Measurements from ENCODE around the gene SLC27A5.
"Not testable (repeated sequence)": the region's sequence is repeated elsewhere in the genome, so short reads cannot be mapped to it uniquely, and the experiment has no call there.

The SLC27A5 gene

GRCh38 chr19:58550362-58551122 lies 38.8 kb upstream of the SLC27A5 start:
- no peak for DNase-seq (ENCODE audit: low read depth in 3 of 3)

DNA sequence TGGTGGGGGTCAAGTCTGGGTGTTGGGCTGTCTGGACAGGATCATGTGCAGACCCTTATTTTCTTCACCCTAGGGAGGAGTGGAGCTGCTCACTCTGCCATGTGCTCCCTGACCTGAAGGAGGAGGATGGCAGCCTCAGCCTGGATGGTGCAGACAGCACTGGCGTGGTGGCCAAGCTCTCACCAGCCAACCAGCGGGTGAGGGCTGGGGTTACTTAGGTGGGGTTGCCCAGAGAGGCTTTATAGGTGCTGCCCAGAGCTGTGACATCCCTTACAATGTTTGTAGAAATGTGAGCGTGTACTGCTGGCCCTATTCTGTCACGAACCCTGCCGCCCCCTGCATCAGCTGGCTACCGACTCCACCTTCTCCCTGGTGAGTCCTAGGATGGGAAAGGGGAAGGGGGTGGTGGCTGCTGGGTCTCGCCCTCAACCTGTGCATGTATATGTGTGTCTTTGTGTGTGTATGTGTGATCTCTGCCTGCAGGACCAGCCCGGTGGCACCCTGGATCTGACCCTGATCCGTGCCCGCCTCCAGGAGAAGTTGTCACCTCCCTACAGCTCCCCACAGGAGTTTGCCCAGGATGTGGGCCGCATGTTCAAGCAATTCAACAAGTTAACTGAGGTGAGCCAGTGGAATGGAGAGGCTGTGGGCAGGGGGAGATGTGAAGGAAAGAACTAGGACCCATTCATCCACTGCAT lies 38.0 kb upstream of the SLC27A5 start:
- DNase-seq (ENCODE audit: low read depth in 3 of 3) = no peak

DNA sequence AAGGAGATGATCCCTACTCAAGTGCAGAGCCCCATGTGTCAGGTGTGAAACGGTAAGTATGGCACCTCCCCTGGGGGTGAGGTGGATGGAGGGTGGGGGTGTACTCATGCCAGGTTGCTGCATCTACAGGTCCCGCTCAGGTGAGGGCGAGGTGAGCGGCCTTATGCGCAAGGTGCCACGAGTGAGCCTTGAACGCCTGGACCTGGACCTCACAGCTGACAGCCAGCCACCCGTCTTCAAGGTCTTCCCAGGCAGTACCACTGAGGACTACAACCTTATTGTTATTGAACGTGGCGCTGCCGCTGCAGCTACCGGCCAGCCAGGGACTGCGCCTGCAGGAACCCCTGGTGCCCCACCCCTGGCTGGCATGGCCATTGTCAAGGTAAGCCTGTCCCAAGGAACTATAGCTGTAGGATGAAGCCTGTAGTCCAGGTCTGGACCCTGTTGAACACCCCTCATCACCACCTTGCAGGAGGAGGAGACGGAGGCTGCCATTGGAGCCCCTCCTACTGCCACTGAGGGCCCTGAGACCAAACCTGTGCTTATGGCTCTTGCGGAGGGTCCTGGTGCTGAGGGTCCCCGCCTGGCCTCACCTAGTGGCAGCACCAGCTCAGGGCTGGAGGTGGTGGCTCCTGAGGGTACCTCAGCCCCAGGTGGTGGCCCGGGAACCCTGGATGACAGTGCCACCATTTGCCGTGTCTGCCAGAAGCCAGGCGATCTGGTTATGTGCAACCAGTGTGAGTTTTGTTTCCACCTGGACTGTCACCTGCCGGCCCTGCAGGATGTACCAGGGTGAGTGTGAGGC lies 37.3 kb upstream of the SLC27A5 start:
- no peak for DNase-seq (ENCODE audit: low read depth in 3 of 3)

GRCh38 chr19:58547323-58548312 lies 35.8 kb upstream of the SLC27A5 start:
- no peak for DNase-seq (ENCODE audit: low read depth in 3 of 3)

DNA sequence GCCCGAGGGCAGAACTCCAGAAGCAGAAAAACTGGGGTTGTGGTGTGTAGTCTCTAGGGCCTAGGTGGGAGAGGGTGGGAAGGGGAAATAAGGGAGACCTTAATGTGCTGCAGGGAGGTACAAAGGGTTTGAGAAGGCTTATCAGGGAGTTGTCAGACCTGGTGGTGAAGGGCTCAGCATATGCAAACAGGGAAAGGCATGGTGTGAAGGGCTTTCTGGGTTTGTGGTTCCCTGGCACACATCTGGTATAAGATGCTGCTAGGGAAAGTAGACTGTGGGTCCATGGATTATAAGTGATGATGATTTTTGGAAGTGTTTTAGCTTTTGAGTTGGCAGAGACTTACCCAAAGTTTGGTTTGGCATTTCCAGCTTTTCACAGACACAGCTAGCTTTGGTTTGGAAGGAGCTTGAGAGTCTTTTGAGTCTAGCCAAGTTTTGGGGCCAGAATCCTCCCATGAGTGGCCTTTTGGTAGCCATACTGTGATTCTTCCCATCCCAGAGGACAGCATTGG lies 34.3 kb upstream of the SLC27A5 start:
- no peak for DNase-seq (ENCODE audit: low read depth in 3 of 3)

DNA sequence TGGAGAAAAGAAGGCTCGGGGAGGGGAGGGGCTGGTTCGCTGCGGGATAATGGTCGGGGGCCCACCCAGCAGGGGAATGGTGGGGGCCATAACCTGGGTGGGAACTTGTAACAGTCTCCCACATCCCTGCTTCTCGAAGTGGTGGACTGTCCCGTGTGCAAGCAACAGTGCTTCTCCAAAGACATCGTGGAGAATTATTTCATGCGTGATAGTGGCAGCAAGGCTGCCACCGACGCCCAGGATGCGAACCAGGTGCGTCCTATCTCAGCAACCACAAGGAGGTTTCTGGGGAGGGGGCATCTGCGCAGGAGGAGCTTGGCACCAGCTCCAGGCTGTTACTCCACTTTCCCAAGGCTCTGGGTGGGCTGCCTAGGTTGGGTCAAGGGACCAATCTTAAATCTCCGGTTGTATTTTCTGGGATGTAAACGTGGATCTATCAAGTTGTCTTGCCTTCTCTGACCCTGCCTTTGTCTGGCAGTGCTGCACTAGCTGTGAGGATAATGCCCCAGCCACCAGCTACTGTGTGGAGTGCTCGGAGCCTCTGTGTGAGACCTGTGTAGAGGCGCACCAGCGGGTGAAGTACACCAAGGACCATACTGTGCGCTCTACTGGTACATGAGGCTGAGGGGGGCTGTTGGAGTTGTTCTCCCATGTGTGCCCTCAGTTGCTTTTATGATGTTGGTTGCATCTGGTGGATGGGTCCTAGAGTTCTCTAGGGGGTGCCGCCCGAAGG lies 33.7 kb upstream of the SLC27A5 start:
- DNase-seq (ENCODE audit: low read depth in 3 of 3) = no peak

- DNase-seq (ENCODE audit: low read depth in 3 of 3) = peak in 2 of 3 experiments; percentile 62 to 67
These were observed 32.9 kb upstream of the SLC27A5 start for GRCh38 chr19:58544591-58545285.

DNA sequence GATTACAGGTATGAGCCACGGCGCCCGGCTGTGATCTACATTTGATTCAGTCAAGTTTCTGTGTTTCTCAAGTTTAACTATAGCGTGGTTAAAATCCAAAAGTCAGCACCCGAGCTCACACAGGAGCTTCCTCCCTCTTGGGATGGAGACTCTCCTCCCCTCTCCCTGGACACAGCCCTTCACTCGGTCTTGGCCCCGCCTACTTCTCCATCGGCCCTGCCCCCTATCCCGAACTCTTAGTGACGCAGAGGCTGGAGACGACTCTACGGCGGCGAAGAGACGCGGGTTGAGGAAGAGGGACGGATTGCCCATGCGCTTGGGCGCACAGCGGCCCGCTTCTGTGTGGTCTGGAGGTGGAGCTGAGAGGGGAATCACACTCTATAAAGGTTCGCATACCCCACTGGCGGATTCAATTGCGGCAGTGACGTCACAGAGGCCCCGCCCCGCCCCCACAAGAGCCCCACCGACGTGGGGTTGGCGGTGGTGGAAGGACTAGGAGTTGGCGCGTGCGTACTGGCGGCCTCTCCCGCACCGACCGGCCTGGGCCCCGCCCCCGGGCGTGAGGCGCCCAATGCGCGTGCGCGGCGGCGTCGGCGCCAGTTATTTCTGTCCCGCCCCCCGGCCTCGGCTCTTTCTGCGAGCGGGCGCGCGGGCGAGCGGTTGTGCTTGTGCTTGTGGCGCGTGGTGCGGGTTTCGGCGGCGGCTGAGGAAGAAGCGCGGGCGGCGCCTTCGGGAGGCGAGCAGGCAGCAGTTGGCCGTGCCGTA lies 32.2 kb upstream of the SLC27A5 start, which contains the start of gene TRIM28:
TSS of gene TRIM28 (plus strand) at position 239 of the 765 bp plus-strand sequence. CDS start 694 bp downstream, outside the sequence.
- DNase-seq (ENCODE audit: low read depth in 3 of 3) = peak; percentile 100

- not testable (repeated sequence) for DNase-seq (ENCODE audit: low read depth in 3 of 3)
These were observed 31.0 kb upstream of the SLC27A5 start for GRCh38 chr19:58542641-58543372.

GRCh38 chr19:58539169-58539559 lies 27.4 kb upstream of the SLC27A5 start:
- DNase-seq (ENCODE audit: low read depth in 3 of 3) = not testable (repeated sequence)

DNA sequence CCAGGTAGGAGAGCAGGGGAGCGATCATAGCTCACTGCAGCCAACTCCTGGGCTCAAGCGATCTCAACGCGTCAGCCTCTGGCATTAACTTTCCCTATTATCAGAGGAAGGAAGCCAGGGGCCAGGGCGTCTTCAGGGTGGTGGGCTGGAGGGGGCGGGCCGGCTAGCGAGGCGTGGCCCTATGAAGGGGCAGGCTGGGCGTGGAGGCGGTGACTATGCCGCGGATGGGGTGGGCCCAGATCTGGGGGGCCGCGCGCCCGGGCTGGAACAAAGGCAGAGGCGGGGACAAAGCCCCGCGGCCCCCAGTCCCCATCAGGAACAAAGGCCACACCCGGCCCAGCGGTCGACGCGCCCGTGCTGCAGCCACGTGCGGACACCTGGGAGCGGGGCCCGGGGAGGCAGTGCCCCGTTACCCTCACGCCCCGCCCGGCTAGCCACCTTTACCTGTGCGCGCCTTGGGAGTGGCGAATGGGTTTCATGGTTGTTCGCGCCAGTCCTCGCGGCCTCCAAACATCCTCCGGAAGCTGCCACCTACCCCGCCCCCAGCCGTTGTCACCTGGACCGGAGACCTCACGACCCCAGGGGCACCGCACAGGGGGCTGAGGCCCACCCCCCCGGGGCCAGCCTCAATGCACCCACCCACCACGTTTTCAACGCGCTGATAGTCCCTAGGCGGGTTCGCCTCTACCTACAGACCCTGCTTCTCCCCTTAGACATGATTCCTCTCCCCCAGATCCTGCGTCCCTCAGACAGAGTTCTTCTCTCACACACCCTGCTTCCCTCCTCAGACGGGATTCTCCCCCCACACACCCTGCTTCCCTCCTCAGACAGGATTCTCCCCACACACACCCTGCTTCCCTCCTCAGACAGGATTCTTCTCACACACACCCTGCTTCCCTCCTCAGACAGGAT lies 26.7 kb upstream of the SLC27A5 start:
- peak in 1 of 3 experiments; percentile 58 for DNase-seq (ENCODE audit: low read depth in 3 of 3)

DNA sequence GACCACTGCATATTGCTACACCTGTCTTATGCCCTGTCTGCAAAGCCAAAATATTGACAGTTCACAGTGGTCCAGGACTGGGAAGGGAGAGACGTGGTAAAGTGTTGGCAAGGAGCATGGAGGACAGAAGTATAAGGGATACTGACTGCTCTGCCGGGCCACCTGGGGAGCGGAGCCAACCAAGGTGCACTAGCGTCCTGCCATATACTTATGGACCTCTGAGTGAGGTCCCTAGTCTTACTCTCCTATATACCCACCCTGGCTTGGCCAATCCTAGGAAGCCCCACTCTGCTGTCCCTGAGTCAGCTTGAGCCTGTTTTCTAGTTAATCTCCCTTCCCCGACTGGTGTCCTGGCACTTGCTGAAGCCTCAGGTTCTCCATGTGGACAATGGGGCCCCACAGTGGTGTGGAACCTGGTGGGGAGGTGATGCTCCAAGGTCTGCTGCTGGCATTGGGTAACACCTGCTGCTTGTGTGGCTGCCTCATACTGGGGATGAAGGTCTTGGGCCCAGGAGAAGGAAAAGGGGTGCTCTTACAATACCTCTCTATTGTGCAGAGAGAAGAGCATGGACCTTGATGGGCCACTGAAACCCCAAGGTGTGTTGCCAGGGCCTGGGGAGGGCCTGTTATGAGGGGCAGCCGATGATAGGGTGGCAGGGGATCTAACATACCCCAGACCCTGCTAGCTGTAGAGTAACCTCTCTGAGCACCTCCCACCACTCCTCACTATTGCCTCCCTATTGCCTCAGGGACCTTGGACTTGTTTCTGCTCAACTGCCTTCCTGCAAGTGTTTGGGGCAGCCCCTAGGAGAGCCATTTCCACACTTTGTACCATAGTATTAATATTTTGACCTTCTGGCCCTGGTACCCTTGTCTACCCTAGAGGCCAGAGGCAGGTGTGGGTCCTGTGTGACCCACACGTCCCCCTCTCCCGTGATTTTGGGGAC lies 25.3 kb upstream of the SLC27A5 start:
- no peak for DNase-seq (ENCODE audit: low read depth in 3 of 3)

- no peak for DNase-seq (ENCODE audit: low read depth in 3 of 3)
These were observed 24.1 kb upstream of the SLC27A5 start for GRCh38 chr19:58535857-58536256.

DNA sequence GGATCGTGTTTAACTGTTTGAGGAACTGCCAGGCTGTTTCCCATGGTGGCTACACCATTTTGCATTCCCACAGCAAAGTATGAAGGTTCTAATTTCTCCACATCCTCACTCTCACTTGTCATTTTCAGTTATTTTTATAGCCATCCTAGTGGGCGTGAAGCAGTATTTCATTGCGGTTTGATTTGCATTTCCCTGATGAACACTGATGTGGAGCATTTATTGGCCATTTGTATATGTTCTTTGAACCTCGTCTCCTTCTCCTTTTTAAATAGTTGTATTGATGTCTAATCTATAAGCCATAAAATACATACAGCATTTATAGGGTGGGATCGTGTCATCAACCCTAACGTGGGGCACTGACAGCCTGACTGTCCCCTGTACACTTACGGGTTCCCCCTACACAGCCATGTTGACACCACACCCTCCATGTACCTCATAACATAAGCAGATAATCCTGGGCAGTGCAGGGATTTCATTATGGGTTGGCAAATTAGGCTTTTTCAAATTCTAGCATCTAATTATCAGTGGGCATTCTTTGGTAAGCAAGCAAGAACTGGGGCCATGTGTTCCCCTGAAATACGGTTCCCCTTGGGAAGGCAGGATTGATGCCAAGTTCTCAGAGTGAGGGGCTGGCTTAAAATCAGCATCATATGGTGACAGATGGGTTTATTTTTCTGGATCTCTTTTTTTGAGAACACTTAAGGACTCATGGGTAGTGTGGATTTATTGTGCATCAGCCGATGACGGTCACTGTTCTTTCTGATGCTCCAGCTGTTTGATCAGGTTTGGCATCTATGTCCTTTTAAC lies 19.4 kb upstream of the SLC27A5 start:
- DNase-seq (ENCODE audit: low read depth in 3 of 3) = no peak

DNA sequence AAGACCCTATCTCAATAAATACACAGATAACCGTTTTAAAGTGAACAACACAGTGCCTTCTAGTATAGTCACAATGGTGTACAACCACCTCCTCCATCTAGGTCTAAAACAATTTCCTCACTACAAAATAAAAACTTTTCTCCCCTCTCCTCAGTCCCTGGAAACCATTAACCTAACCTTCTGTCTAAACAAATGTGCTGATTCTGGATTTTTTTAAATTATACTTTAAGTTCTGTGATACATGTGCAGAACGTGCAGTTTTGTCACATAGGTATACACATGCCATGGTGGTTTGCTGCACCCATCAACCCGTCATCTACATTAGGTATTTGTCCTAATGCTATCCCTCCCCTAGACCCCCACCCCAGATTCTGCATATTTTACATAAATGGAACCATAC lies 17.6 kb upstream of the SLC27A5 start:
- no peak for DNase-seq (ENCODE audit: low read depth in 3 of 3)

Measured in stimulated activated CD4-positive, alpha-beta T cell treated with anti-CD3 and anti-CD28 coated beads, TNF-alpha, amount 100 ng/mL, for 24 hours (primary cell).